ENCODE data around the gene FBXO28. TPM values are rescaled to one million over a fixed set of nuclear protein-coding genes. Genes with fewer than 3 reads are reported as not detected.
A peak's percentile ranks its signal among the peaks of the same experiment; 100 is the strongest.

Gene FBXO28
- total and polyA plus RNA-seq, 10 of the 15 experiments (the other 5 are each of a cell fraction or from before 2014, with no cell fraction given): 4.3 to 23.2 (median 18.4) TPM

GRCh38 chr1:224203243-224204016 is 89.5 kb downstream of the FBXO28 start:
- no TSS peak for BruUV-seq (replicated peaks)
- H3K9ac ChIP-seq (ENCODE audit: control insufficient read depth, insufficient read depth, low read length): no peak overlapping the region
- intact Hi-C loops (cut with micrococcal nuclease; ENCODE audit: unreplicated experiment) (loop anchor here (2.0 kb wide), 1 partner anchor 17 kb away; no protein-coding TSS in a partner anchor), in situ Hi-C loops (cut with MboI) (no loop called here)
- H3K9me3 ChIP-seq (replicated peaks; ENCODE audit: control insufficient read depth, insufficient read depth, low read length): no peaks in the 10 kb centered on the region
- ATAC-seq (peak; percentile 75), FAIRE-seq (peak; percentile 91), DNase-seq (ENCODE audit: low read depth, low spot score) (peak; percentile 70)
- no peaks in the 10 kb centered on the region for H3K36me3 ChIP-seq (ENCODE audit: control insufficient read depth in 2 of 2, insufficient read depth in 2 of 2, low read length in 1 of 2)
- peaks cover 27% of the 10 kb centered on the region for H3K4me1 ChIP-seq (ENCODE audit: control insufficient read depth, insufficient read depth, low read length)
- no peaks in the 10 kb centered on the region for H3K79me2 ChIP-seq (ENCODE audit: control insufficient read depth, insufficient read depth, low read length)
- ChIA-PET RAD21 (ENCODE audit: unreplicated experiment) (interaction anchor here (1.0 to 1.5 kb wide), 4 partner anchors 11 to 31 kb away, joined by 3 to 5 read pairs (median 4); partner anchors contain the start of gene DEGS1), SMC1A (ENCODE audit: uncharacterized antibody, unreplicated experiment) (interaction anchor here (0.5 to 2.5 kb wide), 6 partner anchors 10 to 1608 kb away, joined by 3 to 12 read pairs (median 5); no protein-coding TSS in a partner anchor), CTCF (interaction anchor here (0.8 to 1.7 kb wide), 5 partner anchors 13 to 25 kb away, joined by 3 to 4 read pairs (median 3); no protein-coding TSS in a partner anchor), POLR2A (interaction anchor here (0.9 to 1.8 kb wide), 5 partner anchors 10 to 34 kb away, joined by 3 to 7 read pairs (median 3); partner anchors contain the start of gene DEGS1)
- H3K27me3 ChIP-seq (replicated peaks in 1 of 2; ENCODE audit: control insufficient read depth in 2 of 2, insufficient read depth in 2 of 2, low read length in 1 of 2): no peaks in the 10 kb centered on the region
- WGBS (ENCODE audit: insufficient coverage, insufficient replicate concordance, low lambda C conversion rate, missing lambda C conversion rate): 43% methylated on average over 8 of the region's 8 CpGs
- no peak overlapping the region for H3K4me3 ChIP-seq
- no peak overlapping the region for H3K27ac ChIP-seq (ENCODE audit: control insufficient read depth, insufficient read depth)
- peak overlapping the region; percentile 57; the same call in 1 of the 2 replicates for H3K4me2 ChIP-seq (ENCODE audit: control insufficient read depth, insufficient read depth)
- H2AFZ ChIP-seq (ENCODE audit: control insufficient read depth, low read depth, low read length): no peak overlapping the region
- no peaks in the 10 kb centered on the region; the same call in 1 of the 2 replicates for H4K20me1 ChIP-seq (ENCODE audit: control insufficient read depth, insufficient read depth)
- TF ChIP-seq KAT2A (conservative IDR thresholded peaks at IDR 0.05; ENCODE audit: control insufficient read depth, low read depth, low read length): no peak
- TF ChIP-seq TAF1 (IDR thresholded peaks at IDR 0.05; ENCODE audit: borderline replicate concordance, low read depth, low read length): no peak
- peak; percentile 93 for TF ChIP-seq IKZF1 (conservative IDR thresholded peaks at IDR 0.05)
- TF ChIP-seq MLLT1 (IDR thresholded peaks at IDR 0.05): 0 out of 2 replicates have a peak, but pooled peaks have one; percentile 58
- no peak for TF ChIP-seq RBBP5 (conservative IDR thresholded peaks at IDR 0.05)
- TF ChIP-seq MEF2A (IDR thresholded peaks at IDR 0.05; ENCODE audit: insufficient read depth, low read depth, low read length): 0 out of 2 replicates have a peak, but pooled peaks have one; percentile 28
- 0 out of 2 replicates have a peak, but pooled peaks have one; percentile 46 for TF ChIP-seq RCOR1 (conservative IDR thresholded peaks at IDR 0.05; ENCODE audit: low read depth, low read length)
- peak; percentile 44; the same call in 1 of the 3 replicates for TF ChIP-seq POU2F2 (IDR thresholded peaks at IDR 0.05; ENCODE audit: borderline replicate concordance, low read depth, low read length)
- 0 out of 2 replicates have a peak, but pooled peaks have one; percentile 9 for TF ChIP-seq YY1 (IDR thresholded peaks at IDR 0.05; ENCODE audit: low read depth, low read length)
- TF ChIP-seq CBFB (IDR thresholded peaks at IDR 0.05; ENCODE audit: low read depth): peak; percentile 65; the same call in 1 of the 2 replicates
- no peak for TF ChIP-seq MYB (IDR thresholded peaks at IDR 0.05; ENCODE audit: borderline replicate concordance, low read depth, low read length)
- TF ChIP-seq TBL1XR1 (IDR thresholded peaks at IDR 0.05; ENCODE audit: low read depth, low read length): peak; percentile 35; the same call in 1 of the 2 replicates
- no peak for TF ChIP-seq CBX5 (IDR thresholded peaks at IDR 0.05; ENCODE audit: low read depth)
- TF ChIP-seq DPF2 (IDR thresholded peaks at IDR 0.05): peak; percentile 79
- TF ChIP-seq ZBTB11 (CRISPR knock-in tag; IDR thresholded peaks at IDR 0.05): no peak
- TF ChIP-seq NRF1 (conservative IDR thresholded peaks at IDR 0.05; ENCODE audit: low read depth, low read length): no peak
- peak; percentile 59; the same call in 1 of the 2 replicates for TF ChIP-seq ATF2 (IDR thresholded peaks at IDR 0.05; ENCODE audit: low read length)
- no peak for TF ChIP-seq SREBF1 (IDR thresholded peaks at IDR 0.05; ENCODE audit: low read length)
